NK-92 (cell line): ENCODE measurements around the gene TRIM46.
"Not testable (repeated sequence)": the region's sequence is repeated elsewhere in the genome, so short reads cannot be mapped to it uniquely, and the experiment has no call there.

ENCODE experiments used
- DNase-seq: peaks from one replicate; lab custom pipeline; 2025; ENCODE audit not compliant: unreplicated experiment; lab: John Stamatoyannopoulos, UW

TRIM46 gene

DNA sequence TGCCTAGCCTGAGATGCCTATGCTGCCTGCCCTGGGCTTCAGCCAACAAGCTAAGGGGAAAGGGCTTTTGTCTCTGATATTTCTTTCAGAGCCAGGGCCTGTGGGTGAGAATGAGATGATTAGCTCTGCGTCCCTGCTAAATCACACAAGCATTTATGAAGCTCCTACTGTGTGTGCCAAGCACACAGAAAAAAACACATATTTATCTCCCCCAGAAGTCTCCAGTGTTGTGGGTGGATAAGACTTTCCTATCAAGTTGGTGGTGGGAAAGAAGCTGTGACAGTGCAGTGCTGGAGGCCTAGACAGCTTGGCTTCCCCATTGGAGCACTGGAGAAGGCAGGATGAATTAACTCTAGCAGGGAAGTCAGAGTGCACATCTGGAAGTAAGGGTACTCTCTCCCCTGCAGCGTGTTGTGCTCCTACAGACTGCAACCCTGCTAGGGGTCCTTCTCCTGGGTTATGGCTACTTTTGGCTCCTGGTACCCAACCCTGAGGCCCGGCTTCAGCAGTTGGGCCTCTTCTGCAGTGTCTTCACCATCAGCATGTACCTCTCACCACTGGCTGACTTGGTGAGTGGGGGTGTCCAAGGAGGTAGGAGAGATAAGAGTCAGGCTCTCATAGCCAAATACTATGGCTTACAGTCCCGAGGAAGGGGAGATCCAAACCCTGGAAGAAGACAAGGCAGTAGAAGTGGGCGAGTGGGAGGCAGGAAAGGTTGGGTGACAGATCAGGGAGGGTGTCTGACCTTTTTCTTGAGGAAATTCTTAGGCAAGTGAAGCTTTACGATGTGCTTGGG is 36.3 kb upstream of the TRIM46 start:
- no peak for DNase-seq

GRCh38 chr1:155139895-155140629 is 33.6 kb upstream of the TRIM46 start, which contains the start of gene DPM3:
Gene DPM3 (minus strand): TSS chr1:155140531. CDS start chr1:155140240, 291 bp downstream.
- DNase-seq, result no peak

- no peak for DNase-seq
Measured at GRCh38 chr1:155140630-155140953, 33.1 kb upstream of the TRIM46 start.

- DNase-seq, result no peak
Measured at GRCh38 chr1:155141749-155142148, 31.9 kb upstream of the TRIM46 start.

DNA sequence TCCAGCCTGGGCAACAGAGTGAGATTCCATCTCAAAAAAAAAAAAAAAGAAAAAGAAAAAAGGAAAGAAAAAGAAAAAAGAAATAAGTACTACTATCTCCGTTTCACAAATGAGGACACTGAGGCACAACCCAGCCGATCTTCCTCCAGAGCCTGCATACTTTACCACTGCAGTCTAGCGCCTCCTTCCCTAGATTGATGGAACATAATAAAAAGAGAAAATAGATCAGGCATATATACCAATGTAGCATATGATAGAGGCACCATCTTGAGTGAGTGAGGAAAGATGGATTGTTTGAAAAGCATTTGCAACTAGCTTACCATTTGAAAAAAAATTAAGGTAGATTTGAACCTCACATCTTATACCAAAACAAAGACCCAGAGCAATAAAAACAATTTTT is 28.2 kb upstream of the TRIM46 start:
- DNase-seq, result no peak

DNA sequence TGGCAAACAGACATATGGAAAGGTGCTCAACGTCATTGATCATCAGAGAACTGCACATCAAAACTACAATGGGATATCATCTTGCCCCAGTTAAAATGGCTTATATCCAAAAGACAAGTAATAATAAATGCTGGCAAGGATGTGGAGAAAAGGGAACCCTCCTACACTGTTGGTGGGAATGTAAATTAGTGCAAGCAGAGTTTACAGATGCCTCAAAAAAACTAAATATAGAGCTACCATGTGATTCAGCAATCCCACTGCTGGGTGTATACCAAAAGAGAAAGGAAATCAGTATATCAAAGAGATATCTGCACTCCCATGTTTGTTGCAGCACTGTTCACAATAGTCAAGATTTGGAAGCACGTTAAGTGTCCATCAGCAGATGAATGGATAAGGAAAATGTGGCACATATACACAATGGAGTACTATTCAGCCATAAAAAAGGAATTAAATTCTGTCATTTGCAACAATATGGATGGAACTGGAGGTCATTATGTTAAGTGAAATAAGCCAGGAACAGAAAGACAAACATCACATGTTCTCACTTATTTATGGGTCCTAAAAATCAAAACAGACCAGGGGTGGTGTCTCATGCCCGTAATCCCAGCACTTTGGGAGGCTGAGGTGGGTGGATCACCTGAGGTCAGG is 17.5 kb upstream of the TRIM46 start:
- DNase-seq, result not testable (repeated sequence)

GRCh38 chr1:155158991-155159390 is 14.7 kb upstream of the TRIM46 start:
- no peak for DNase-seq

DNA sequence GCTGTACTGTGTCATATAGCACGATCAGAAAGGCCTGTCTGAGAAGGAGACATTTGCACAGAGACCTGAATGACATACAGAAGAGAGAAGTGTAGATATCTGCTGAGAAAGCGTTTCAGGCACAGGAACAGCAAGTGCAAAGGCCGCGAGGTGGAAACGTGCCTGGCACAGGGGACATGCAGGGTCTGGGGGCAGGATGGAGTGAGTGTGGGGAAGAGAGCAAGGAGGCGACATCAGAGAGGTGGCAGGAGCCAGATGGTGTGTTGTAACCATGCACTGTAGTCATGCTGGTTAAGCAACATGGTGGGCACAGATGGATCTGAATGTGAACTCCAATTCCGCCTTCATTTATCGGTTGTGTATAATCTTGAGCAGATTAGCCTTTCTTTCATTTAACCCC is 13.5 kb upstream of the TRIM46 start:
- no peak for DNase-seq

DNA sequence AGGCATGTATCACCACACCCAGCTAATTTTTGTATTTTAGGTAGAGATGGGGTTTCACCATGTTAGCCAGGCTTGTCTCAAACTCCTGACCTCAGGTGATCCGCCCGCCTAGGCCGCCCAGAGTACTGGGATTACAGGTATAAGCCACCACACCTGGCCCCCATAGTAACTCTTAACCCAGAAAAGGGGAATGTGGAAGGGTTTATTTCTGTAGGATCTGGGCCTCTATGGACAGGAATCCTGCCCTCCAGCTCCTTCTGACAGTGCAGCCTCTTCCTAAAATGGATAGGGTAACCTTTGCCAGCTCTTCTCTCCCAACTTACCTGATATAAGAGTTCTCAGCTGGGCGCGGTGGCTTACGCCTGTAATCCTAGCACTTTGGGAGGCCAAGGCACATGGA is 11.0 kb upstream of the TRIM46 start:
- not testable (repeated sequence) for DNase-seq

DNA sequence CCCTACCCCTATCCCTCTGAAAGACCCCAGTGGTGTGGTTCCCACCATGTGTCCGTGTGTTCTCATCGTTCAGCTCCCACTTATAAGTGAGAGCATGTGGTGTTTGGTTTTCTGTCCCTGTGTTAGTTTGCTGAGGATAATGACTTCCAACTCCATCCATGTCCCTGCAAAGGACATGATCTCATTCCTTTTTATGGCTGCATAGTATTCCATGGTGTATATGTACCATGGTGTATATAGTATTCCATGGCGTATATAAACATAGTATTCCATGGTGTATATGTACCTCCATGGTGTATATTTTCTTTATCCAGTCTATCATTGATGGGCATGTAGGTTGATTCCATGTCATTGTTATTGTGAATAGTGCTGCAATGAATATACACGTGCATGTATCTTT is 9.9 kb upstream of the TRIM46 start:
- DNase-seq, result not testable (repeated sequence)

DNA sequence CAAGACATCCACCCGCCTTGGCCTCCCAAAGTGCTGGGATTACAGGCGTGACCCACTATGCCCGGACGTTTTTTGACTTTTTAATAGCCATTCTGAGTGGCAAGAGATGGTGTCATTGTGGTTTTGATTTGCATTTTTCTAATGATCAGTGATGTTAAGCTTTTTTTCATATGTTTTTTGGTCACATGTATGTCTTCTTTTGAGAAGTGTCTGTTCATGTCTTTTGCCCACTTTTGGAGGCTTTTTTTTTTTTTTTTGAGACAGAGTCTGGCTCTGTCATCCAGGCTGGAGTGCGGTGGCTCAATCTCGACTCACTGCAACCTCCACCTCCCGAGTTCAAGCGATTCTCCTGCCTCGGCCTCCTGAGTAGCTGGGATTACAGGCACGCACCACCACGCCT is 9.0 kb upstream of the TRIM46 start:
- DNase-seq, result not testable (repeated sequence)

- DNase-seq, result no peak
Measured at GRCh38 chr1:155166051-155166470, 7.6 kb upstream of the TRIM46 start.

DNA sequence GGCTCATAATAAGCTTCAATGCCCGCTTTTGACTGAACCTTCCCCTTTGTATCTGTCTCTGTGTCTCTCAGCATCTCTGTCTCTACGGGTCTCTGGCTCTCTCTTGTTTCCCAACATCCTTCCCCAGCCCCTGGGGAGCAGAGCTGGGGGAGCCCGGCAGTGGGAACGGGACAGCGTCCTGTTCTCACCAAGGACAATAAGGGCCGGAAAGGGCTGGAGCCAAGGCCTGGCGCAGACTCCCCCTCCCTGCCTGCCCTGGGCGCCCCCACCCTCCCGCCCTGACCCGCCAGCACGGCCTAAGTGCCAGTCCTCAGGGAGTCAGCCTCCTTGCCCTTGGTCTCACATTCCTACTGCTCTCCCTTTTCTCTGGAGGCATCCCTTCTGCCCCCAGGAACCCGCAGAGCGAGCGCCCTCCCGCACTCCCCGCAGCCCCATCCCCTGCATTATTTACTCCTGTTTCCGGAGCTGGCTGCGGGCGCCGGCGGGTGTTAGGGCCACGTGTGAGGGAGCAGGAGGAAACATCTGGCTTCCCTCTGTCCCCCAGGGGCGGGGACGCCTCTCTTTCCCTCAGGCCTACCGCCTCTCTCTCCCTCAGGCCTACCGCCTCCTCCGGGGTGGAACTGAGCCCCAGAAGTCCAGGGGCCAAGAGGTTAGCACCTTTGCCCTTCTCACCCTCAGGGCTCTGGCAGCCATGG is 7.0 kb upstream of the TRIM46 start:
- DNase-seq, result no peak

GRCh38 chr1:155167166-155168104 is 6.2 kb upstream of the TRIM46 start:
- DNase-seq, result no peak

GRCh38 chr1:155168105-155168445 is 5.6 kb upstream of the TRIM46 start:
- DNase-seq, result not testable (repeated sequence)

DNA sequence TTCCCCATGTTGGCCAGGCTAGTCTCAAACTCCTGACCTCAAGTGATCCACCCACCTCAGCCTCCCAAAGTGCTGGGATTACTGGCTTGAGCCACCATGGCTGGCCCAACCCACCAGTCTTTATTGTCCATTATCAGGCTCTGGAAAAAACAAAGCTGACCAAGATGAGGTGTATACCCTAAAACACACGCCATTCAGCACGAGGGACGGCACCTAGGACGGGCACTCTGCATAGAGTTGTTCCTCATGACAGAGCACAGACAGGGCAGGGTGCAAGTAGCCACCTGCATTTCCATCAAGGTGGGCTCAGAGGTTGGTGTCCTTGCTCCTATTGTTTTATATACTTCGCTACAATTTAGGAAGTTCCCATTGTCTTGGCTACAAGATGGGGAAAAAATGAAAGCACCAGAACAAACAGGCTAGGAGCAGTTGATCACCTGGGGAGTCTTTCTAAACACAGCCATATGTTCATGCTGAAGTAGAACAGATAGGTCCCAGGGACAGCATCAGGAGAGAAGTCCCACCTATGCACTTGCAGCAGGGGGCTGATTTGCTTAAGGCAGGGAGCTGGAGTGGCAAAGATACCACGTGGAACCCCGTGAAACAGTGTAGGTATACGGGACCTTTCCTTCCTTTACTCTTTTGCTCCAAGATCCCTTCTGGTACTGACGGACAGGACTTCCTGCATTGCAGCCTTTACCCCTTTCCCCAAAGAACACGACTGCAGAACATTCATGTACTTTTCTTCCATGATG is 5.0 kb upstream of the TRIM46 start:
- DNase-seq, result no peak

DNA sequence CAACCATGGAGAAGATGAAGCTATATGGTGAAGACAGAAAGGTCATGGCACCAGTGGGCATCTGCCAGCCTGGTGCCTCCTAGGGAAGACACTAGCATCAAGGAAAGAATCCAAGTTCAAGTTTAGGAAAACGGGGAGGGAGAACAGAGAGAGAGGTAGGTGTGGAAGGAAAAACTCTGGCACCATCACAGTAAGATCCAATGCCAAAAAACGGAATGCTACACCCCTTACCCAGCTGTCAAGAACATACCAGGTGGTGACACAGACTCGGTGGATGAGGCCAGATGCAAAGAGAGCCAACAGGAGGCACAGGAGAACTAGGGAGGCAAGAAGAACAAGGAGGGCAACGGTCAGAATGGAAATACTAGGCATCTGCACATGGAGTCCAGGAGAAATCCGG is 4.1 kb upstream of the TRIM46 start:
- DNase-seq, result no peak

DNA sequence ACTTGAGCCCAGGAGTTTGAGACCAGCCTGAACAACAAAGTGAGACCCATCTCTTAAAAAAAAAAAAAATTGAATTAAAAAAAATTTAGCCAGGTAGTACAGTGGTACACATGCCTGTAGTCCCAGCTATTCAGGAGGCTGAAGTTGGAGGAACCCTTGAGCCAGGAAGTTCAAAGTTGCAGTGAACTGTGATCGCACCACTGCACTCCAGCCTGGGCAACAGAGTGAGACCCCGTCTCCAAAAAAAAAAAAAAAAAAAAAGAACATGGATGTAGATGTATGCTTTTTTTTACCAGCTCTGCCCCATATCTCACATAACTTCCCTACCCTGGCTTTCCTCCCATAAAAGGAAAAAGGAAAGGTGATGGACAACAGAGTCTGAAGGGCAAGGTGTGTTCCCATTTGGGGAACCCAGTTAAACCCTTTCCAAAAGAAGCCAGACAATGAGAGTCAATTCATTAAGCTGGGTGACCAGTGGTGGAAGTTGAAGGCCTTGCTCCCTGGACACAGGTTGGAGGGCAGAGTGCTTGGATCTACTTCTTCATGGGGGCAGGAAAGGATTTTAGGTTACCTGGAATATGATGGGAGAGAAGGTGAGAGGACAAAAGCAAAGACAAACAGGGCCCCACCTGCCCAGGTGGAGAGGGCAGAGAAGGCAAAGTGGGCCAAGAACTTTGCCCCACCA is 3.4 kb upstream of the TRIM46 start:
- DNase-seq, result no peak

DNA sequence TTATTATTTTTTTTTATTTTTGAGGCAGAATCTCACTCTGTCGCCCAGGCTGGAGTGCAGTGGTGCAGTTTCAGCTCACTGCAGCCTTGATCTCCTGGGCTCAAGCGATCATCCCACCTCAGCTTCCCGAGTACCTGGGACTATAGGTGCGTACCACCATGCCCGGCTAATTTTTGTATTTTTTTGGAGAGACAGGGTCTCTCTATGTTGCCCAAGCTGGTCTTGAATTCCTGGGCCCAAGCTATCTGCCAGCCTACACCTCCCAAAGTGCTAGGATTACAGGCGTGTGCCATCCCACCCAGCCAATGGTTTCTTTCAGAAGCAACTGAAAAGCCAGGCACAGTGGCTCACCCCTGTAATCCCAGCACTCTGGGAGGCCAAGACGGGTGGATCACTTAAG is 2.8 kb upstream of the TRIM46 start:
- DNase-seq, result no peak
